COLO668 (cell line): ENCODE data around the gene CCDC148.
"Not testable (repeated sequence)": the region's sequence is repeated elsewhere in the genome, so short reads cannot be mapped to it uniquely, and the experiment has no call there.

Experiments used
- DNase-seq: peaks from one replicate; lab custom pipeline; 2025; ENCODE audit not compliant: unreplicated experiment; lab: John Stamatoyannopoulos, UW

The CCDC148 gene

GRCh38 chr2:158433716-158434115 is 22.8 kb downstream of the CCDC148 start:
- not testable (repeated sequence) for DNase-seq

GRCh38 chr2:158432117-158432516 is 24.4 kb downstream of the CCDC148 start:
- DNase-seq: no peak

GRCh38 chr2:158414538-158414937 is 42.0 kb downstream of the CCDC148 start:
- no peak for DNase-seq

GRCh38 chr2:158413581-158413980 is 43.0 kb downstream of the CCDC148 start:
- DNase-seq: no peak

GRCh38 chr2:158412206-158412605 is 44.3 kb downstream of the CCDC148 start:
- no peak for DNase-seq

GRCh38 chr2:158411748-158412147 is 44.8 kb downstream of the CCDC148 start:
- DNase-seq: no peak

GRCh38 chr2:158410132-158410531 is 46.4 kb downstream of the CCDC148 start:
- DNase-seq: no peak

GRCh38 chr2:158407031-158407430 is 49.5 kb downstream of the CCDC148 start:
- no peak for DNase-seq

- no peak for DNase-seq
Observed at GRCh38 chr2:158405341-158405740, 51.2 kb downstream of the CCDC148 start.

GRCh38 chr2:158403237-158403636 is 53.3 kb downstream of the CCDC148 start:
- DNase-seq: no peak

- no peak for DNase-seq
Observed at GRCh38 chr2:158402665-158403064, 53.9 kb downstream of the CCDC148 start.

- no peak for DNase-seq
Observed at GRCh38 chr2:158395166-158395565, 61.4 kb downstream of the CCDC148 start.

GRCh38 chr2:158394453-158394852 is 62.1 kb downstream of the CCDC148 start:
- no peak for DNase-seq

GRCh38 chr2:158393886-158394285 is 62.7 kb downstream of the CCDC148 start:
- DNase-seq: no peak

GRCh38 chr2:158392687-158393086 is 63.9 kb downstream of the CCDC148 start:
- DNase-seq: no peak

GRCh38 chr2:158391876-158392275 is 64.7 kb downstream of the CCDC148 start:
- DNase-seq: peak; percentile 14

- no peak for DNase-seq
Observed at GRCh38 chr2:158391361-158391760, 65.2 kb downstream of the CCDC148 start.

- DNase-seq: no peak
Observed at GRCh38 chr2:158388159-158388558, 68.4 kb downstream of the CCDC148 start.

- DNase-seq: no peak
Observed at GRCh38 chr2:158385646-158386045, 70.9 kb downstream of the CCDC148 start.

GRCh38 chr2:158381978-158382377 is 74.6 kb downstream of the CCDC148 start:
- no peak for DNase-seq

GRCh38 chr2:158381205-158381604 is 75.3 kb downstream of the CCDC148 start:
- no peak for DNase-seq

- DNase-seq: no peak
Observed at GRCh38 chr2:158380746-158381145, 75.8 kb downstream of the CCDC148 start.

- DNase-seq: no peak
Observed at GRCh38 chr2:158378926-158379325, 77.6 kb downstream of the CCDC148 start.

- DNase-seq: no peak
Observed at GRCh38 chr2:158366342-158366741, 90.2 kb downstream of the CCDC148 start.
